HG03175 (cell line): ENCODE data around the gene NAP1L4.
"Not testable (repeated sequence)": the region's sequence is repeated elsewhere in the genome, so short reads cannot be mapped to it uniquely, and the experiment has no call there.

ENCODE experiments used
- ATAC-seq: cut with Tn5 transposase; IDR thresholded peaks from one replicate; pipeline ENCODE4 v1.9.1; 2021; ENCODE audit warnings: mild to moderate bottlenecking, moderate library complexity; ENCODE audit not compliant: unreplicated experiment

Gene NAP1L4

DNA sequence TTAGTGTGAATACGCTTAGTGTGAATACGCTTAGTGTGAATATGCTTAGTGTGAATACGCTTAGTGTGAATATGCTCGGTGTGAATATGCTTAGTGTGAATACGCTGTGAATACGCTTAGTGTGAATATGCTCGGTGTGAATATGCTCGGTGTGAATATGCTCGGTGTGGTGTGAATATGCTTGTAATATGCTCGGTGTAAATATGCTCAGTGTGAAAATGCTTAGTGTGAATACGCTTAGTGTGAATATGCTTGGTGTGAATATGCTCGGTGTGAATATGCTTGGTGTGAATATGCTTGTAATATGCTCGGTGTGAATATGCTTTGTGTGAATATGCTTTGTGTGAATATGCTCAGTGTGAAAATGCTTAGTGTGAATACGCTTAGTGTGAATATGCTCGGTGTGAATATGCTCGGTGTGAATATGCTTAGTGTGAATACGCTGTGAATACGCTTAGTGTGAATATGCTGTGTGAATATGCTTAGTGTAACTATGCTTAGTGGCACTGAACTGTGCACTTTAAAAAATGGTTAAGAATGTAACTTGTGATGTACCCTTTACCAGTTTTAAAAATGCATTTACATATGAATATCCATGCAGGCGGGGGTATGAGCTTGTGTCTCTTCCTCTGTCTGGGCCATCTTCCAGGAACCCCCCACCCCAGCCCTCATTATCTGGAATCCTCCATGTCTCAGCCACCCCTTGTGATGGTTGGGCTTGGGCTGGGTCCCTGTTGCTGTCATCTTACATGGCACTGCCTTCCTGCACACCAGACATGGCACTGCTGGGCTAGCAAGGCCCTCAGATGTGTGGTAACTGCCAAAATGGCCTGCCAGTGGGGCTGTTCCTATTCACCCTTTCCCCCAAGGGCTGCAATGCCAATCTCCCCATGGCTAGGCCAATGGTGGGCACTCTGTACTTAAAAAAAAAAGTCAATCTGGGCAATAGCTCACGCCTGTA, 53.4 kb downstream of the NAP1L4 start:
- not testable (repeated sequence) for ATAC-seq

DNA sequence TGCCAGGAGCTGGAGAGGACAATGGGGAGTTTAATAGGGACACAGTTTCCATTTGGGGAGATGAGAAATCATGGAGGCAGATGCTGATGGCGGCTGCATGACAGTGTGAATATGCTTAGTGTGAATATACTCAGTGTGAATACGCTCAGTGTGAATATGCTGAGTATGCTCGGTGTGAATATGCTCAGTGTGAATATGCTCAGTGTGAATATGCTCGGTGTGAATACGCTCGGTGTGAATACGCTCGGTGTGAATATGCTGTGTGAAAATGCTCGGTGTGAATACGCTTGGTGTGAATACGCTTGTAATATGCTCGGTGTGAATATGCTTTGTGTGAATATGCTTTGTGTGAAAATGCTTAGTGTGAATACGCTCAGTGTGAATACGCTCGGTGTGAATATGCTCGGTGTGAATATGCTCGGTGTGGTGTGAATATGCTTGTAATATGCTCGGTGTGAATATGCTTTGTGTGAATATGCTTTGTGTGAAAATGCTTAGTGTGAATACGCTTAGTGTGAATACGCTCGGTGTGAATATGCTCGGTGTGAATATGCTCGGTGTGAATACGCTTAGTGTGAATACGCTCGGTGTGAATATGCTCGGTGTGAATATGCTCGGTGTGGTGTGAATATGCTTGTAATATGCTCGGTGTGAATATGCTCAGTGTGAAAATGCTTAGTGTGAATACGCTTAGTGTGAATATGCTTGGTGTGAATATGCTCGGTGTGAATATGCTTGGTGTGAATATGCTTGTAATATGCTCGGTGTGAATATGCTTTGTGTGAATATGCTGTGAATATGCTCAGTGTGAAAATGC, 54.3 kb downstream of the NAP1L4 start:
- ATAC-seq: not testable (repeated sequence)

DNA sequence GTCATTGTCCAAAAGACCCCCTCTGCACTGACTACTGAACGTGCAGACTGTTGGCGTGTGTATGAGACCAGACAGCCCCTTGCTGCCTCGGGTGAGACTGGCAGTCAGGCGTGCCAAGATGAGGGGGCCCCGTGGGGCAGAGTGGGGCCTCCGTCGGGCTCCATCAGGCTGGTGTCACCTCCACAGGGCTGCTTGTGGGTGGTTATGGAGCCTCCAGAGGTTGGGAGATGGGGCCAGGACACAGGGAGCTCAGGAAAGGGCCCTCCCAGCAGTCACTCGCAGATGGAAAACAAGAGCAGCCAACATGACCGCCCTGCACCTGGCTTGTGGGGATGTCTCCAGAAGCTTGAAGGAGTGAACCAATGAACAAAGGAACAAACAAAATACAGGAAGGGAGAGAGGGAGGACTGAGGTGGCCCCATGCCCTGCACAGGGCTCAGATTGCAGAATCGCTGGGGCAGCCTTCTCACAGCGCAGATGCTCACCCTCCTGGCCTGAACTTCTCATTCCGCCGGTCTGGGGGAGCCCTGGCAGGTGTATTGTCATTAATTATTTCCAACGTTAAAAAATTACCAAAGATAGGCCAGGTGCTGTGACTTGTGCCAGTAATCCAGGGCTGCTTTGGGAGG, 57.4 kb downstream of the NAP1L4 start:
- no peak for ATAC-seq

DNA sequence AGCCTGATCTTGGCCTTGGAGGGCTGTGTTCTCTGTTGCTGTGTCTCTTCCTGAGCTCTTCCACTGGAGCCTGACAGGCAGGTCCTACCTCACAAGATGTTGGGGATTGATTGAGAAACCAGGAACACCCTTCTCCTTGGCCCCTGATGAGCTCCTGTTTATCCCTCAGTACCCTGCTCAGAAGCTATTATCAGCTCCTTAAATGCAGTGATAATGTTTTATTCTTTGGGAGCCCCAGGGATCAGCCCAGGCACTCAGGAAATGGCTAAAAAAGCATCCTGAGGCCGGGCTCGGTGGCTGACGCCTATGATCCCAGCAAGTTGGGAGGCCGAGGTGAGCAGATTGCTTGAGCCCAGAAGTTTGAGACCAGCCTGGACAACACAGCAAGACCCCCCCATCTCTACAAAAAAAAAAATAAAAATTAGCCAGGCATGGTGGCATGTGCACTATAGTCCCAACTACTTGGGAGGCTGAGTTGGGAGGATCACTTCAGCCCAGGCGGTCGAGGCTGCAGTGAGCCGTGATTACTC, 58.0 kb downstream of the NAP1L4 start:
- no peak for ATAC-seq

DNA sequence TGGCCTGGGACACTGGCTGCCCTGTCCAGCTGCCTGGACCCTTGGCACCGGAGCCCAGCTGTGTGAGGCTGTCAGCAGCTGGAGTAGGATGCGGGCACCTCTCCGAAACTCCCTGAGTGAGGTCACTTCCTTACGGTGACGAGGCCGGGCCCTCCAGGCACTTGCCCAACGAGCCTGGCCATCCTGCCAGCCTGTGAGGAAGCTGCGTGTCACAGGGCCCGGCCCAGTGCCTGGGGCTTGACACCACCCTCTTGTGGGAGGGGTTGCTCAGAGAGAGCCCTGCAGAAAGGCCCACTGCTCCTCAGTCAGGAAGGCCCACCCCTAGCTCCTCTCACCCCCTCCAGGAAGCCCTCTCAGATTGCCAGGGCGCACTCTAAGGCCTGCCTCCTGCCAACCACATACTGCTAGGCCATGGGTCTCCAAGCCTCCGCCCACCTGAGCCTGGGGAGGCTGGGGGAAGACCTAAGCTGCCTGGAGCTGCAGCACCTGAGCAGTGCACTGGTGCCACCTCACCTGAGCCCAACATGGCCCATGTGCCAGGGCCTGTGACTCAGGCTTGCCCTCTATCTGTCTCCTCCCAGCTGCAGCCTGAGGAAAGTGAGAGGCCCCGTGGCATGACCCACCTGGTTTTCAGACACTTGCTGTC, 58.6 kb downstream of the NAP1L4 start:
- no peak for ATAC-seq

DNA sequence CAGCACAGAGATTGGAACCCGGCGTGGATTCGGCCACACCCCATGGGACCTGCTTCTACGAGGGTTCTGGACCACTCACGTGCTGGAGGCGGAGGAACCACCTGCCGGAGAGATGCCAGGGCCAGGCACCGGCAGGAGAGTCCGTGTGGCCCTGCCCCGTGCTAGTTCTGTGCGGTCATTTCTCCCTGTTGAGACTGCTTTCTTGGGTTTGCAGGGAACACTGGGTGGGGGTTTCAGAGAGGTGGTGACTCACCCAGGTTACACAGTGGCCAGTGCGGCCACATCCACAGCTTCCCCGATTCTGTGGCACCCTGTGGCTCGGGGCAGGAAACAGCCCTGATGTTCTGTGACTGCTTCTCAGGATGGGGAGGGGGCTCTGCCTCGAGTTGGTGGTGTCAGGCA, 59.3 kb downstream of the NAP1L4 start:
- ATAC-seq: no peak

DNA sequence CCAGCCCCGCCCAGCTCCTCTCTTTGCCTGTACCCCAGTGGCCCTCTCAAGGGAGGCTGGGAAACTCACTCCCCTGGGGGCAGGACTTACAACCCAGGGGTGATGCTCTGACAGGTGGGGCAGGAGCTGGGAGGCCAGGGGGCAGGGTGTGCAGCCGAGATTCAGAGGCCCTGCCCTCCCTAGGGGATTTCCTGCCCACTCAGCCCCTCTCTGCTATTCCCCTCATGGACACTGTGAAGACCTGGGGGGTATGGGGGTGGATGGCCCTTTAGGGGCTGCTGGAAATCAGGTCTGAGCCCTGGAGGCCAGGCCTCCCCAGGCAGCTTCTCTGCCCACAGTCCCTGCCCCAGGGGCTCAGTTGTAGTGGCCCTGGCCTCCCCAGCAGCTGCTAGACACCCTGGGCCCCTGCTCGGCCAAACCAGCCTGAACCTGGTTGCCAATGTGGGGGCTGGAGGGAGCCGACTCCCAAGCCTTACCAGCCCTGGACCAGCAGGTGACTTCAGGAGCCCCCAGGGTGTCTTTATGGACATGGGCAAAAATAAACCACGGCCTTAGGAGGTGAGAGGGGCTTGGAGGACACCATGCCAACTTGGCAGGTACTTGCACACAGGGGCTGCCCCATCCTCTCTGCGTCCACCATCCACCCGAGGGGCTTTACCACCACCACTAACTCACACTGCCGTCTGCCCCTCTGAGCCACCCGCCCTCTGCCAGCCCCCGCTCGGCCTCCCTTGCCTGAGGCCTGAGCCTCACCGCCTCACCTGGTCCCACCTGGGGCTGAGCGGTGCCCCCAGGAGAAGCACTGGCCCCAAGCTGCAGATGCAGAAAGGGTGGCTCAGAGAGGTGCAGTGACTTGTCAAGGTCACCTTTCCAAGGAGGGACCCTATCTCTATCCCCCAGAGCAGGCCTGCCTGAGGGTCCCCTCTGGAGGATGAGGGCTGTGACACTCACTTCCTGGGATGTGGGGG, 60.1 kb downstream of the NAP1L4 start:
- no peak for ATAC-seq

DNA sequence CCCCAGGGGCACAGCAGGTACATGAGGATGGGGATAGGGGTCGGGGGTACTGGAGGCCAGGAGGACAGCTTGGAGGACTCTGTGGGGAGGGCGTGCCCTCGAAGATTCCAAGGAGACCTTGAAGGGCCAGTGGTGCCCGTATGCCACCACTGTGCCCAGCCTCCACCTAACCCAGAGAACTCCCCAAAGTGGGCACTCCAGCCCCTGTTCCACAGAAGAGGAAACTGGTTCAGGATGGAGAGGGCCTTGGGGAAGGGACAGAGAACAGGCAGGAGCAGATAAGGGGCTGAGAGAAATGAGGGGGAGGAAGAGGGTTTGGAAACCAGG, 60.7 kb downstream of the NAP1L4 start:
- ATAC-seq: no peak

DNA sequence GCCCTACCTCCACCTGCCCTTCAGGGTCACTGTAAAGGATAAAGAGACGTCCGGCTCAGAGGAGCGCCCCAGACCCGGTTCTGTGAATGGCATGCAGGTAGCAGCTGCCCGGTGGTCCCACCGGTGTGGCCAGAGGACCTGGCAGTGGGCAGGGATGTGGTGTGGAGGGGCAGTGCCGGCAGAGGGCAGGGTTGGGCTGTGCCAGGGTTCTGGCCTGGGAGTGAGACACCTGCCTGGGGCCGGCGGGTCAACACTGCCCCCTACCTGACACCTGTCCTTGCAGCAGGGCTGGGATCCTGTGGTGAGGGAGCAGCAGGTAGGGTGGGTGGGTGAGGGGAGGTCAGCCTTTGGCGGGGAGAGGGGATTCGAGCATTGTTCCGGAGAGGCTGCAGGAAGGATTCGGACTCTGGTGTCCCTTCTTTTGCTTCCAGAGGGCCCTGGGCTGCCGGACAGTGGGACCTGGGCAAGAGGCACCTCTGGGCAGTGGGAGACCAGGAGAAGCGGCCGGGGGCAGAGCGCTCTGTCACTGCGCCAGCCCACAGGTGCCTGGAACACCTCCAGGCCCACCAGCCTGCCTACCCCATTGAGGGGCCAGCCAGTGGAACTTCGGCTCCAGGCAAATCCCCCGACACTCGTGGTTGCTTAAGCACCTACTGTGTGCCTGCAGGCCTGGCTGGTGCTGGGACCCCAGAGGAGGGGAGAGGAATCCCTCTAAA, 61.3 kb downstream of the NAP1L4 start:
- ATAC-seq: peak; percentile 37

DNA sequence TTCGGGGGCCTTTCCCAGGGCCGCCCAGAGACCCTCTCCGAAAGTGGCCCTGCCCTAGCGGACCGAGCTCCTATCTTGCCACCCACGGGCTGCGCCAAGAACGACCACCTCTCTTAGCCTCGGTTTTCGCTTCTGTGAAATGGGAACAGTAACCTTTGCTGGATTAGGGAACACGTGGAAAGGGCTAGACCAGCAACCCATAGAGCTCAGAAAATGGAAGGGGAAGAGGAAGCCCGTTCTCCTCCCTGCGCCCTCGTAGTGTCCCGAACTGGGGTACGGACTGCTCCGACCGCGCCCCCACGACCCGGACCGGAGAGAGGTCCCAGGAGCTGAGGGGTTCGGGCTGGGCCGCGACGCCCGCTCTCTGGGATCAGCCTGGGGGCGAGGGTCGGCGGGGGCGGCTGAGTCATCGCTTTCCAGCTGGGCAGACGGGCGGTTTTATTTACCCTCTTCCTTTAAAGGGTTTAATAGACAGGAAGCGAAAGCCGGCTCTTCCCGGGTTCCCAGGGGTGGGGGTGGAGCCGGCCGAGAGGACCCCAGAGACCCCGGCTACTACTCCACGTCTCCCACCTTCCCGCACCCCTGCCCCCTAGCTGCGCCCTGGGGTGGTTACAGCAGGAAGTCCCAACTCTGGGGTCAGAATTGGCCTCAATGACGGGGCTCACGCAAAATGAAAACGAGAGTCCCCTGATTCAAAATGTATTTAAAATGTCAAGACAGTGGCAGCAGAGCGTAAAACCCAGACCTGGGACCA, 62.0 kb downstream of the NAP1L4 start:
- peak; percentile 34 for ATAC-seq

DNA sequence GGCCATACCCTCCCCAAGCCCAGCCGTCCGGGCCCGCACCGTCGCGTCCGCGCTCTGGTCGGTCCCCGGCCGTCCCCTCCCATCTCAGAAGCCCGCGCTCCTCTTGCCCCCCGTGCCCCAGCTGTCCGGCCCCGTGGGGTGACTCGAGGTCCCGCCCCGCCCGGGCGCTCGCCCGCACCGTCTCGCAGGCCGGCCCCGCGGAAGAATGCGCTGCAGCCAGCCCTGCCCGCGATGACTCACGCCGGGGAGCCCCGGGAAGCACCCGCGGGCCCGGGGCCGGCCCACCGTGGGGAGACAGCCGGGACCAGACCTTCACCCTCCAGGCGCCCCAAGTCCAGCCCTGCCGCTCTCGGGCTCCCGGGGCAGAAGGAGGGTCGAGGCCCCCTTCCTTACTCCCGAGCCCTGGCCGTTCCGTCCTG, 62.6 kb downstream of the NAP1L4 start:
- ATAC-seq: no peak

DNA sequence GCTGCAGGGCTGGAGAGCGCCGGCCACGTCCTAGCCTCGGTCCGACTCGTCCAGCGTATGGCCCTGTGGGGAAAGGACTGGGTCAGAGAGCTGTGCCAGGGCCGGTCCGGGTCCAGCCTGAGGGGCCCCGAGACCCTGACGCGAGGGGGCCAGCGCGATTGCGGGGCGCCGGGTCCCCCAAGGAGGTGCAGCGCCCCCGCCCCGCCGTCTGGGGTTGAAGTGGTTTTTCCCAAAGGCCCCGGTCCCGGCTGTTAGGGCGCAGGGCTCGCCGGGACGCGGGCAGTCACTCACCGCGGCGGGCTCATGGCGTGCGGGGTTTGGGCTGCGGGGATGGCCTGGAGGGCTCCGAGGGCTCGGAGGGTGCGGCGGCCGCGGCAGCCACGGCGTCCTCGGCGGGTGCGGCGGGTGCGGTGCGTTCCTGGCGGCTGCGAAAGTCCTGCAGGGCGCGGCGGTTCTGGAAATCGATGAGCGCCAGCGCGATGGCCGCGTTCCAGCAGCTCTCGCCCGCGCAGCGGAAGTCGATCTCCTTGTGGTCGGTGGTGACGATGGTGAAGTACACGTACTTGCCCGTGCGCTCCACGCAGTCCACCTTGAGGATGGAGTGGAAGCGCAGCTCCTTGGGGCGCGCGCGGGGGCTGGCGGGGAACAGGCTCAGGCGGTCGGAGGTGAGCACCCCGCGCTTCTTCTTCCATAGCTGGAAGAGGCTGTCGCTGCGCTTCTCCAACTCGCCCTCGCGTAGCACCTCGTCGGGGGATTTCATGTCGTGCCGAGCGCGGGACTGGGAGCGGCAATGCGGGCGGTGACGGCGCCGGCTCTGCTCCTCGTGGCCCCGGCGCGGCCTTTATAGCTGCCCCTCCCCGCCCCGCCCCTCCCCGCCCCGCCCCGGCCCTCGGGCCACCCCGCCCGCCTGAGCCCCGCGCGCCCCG, 63.3 kb downstream of the NAP1L4 start, which contains the start of gene PHLDA2:
Gene PHLDA2 (minus strand): TSS at position 816 of the 926 bp plus-strand sequence. CDS start 56 bp downstream, at position 760.
- ATAC-seq: no peak

DNA sequence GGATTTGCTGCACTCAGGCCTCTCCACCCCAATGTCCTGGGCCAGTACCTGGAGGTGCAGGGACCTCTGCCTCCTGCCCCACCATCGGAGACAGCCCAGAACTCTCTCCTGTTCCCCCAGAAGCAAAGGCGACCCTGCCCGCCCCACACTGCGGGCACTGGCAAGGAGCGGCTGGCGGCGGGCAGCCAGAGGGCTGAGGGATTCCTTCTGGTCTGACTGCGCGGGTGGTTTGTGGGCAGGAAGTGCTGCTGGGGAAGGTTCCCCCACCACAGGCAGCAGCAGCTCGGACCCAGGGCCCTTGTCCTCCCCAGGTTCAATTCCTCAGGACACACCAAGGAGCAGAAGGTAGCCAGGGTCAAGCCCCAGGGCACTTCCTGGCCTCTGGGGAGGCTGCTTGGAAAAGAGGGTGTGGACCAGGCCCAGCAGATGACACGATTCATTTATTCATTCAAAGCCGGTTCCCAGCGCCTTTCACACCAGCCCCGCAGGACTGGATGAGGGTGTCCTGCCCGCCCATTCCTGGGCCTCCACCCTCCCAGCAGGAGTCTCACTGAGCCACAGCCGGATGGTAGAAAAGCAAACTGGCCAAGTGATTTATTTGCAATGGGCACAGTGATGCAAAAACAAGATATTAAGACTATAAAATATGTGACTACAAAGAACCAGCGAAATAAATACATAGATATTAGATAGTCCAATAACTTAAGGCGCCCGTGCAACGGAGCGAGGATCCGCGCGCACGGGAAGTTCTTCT, 64.1 kb downstream of the NAP1L4 start:
- no peak for ATAC-seq

DNA sequence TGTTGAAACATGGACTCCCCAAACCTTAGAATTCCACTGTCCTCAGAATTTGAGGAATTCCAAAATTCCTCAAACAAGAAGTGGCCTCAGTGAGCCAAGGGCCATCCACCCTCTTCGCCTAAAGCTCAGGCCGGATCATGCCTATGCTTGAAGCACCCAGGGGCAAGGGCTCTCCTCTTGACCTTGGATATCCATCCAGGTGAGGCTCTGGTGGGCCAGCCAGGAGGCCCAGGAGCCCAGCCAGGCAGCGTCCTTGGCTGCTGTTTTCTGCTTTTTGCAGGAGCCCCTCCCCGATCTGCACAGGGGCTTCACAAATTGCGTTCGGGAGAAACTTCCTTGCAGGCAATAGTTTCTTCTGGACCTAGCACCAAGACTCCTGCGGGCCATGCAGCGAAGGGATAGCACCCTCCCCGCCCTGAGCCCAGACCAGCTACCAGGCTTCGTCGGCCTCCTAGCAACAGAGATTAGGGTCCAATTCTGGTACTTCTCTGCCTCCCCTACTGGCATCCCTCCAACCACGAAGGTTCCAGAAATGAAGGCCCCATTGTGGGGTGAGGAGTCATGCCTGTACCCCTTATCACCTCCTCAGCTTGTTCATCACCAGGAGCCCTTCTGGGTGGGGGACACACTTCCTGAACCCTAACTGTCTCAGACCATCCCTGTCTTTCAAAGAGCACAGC, 64.9 kb downstream of the NAP1L4 start:
- ATAC-seq: no peak

DNA sequence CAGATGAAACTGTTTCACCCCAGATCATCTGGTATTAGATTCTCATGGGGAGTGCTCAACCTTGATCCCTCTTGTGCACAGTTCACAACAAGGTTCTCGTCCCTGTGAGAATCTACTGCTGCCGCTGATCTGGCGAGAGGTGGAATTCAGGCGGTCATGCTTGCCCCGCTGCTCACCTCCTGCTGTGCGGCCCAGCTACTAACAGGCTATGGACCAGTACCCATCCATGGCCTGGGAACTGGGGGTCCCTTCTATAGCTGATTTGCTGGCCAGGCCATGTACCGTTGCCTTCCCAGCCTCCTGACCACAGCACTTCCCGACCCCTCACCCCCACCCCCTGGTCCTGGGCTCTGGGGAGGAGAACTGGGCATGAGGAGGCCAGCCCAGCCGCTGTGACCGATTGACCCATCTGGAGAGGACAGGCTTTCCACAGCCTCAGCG, 65.5 kb downstream of the NAP1L4 start:
- ATAC-seq: no peak
